Activated T-helper 1 cell treated with anti-CD3 and anti-CD28 coated beads, Interleukin-12 subunit alpha, Interleukin-12 subunit beta, Interleukin-2, Interleukin-4 antibody, amounts not matched to agents 30 ng/mL and 10 ng/mL and 1 ng/mL, durations not matched to agents 14 hours and 24 hours and 36 hours (primary cell): ENCODE measurements around the gene GFRA4. TPM values are rescaled to one million over a fixed set of nuclear protein-coding genes. Genes with fewer than 3 reads are reported as not detected.

Source experiments
- DNase-seq: peaks from one replicate; pipeline ENCODE4 v3.0.0; 2021; ENCODE audit warnings: low spot score
- H3K27ac Mint-ChIP-seq: one replicate; pipeline ENCODE4 v1.8.0; 2021; ENCODE audit warnings: mild to moderate bottlenecking, mixed read lengths
- H3K27me3 Mint-ChIP-seq: one replicate; pipeline ENCODE4 v1.8.0; 2022; ENCODE audit warnings: mild to moderate bottlenecking, moderate library complexity, mixed read lengths; ENCODE audit not compliant: insufficient read depth
- H3K36me3 Mint-ChIP-seq: one replicate; pipeline ENCODE4 v1.8.0; 2021; ENCODE audit warnings: low read depth, mixed read lengths
- H3K4me1 Mint-ChIP-seq: one replicate; pipeline ENCODE4 v1.8.0; 2021; ENCODE audit warnings: low read depth, mixed read lengths
- H3K4me3 Mint-ChIP-seq: one replicate; pipeline ENCODE4 v1.8.0; 2021; ENCODE audit warnings: mild to moderate bottlenecking, moderate library complexity, mixed read lengths
- H3K9me3 Mint-ChIP-seq: one replicate; pipeline ENCODE4 v1.8.0; 2021; ENCODE audit warnings: mixed read lengths
- intact Hi-C: fragments of 100-400 bp; cut with micrococcal nuclease; formaldehyde crosslinking; loops from one replicate; pipeline ENCODE4 v1.15.1; 2024
- total RNA-seq: library from RNA; stranded (reverse); gene quantifications from 2 replicates; pipeline ENCODE4 v1.2.3, GENCODE V29; 2022

Gene GFRA4
- total RNA-seq, 1 donor from 2014 or later = not detected

- H3K27me3 Mint-ChIP-seq = no peaks in the 10 kb centered on the region
- H3K4me1 Mint-ChIP-seq = no peaks in the 10 kb centered on the region
- no peaks in the 10 kb centered on the region for H3K9me3 Mint-ChIP-seq
- H3K36me3 Mint-ChIP-seq = no peaks in the 10 kb centered on the region
- H3K27ac Mint-ChIP-seq = no peak overlapping the region
- no peak overlapping the region for H3K4me3 Mint-ChIP-seq
- intact Hi-C loops = no loop called here
- no peak for DNase-seq
These were observed 38.1 kb upstream of the GFRA4 start for GRCh38 chr20:3701061-3701998.

- Mint-ChIP-seq H3K27ac (no peak overlapping the region), H3K9me3 (no peaks in the 10 kb centered on the region), H3K4me3 (no peak overlapping the region), H3K36me3 (no peaks in the 10 kb centered on the region), H3K27me3 (no peaks in the 10 kb centered on the region), H3K4me1 (no peaks in the 10 kb centered on the region)
- intact Hi-C loops = no loop called here
- DNase-seq = no peak
These were observed 35.8 kb upstream of the GFRA4 start for GRCh38 chr20:3699037-3699436.

- intact Hi-C loops = no loop called here
- no peak overlapping the region for H3K27ac Mint-ChIP-seq
- H3K9me3 Mint-ChIP-seq = no peaks in the 10 kb centered on the region
These were observed 35.4 kb upstream of the GFRA4 start for GRCh38 chr20:3698591-3699001.

GRCh38 chr20:3697588-3698305 lies 34.5 kb upstream of the GFRA4 start:
- H3K4me1 Mint-ChIP-seq = no peaks in the 10 kb centered on the region
- intact Hi-C loops = no loop called here

More at GRCh38 chr20:3698591-3699001, 35.4 kb upstream of the GFRA4 start:
- DNase-seq = no peak
- no peaks in the 10 kb centered on the region for H3K27me3 Mint-ChIP-seq
- no peak overlapping the region for H3K4me3 Mint-ChIP-seq
- no peaks in the 10 kb centered on the region for H3K36me3 Mint-ChIP-seq
- no peaks in the 10 kb centered on the region for H3K4me1 Mint-ChIP-seq

GRCh38 chr20:3696745-3697587 lies 33.8 kb upstream of the GFRA4 start:
- no peaks in the 10 kb centered on the region for H3K4me1 Mint-ChIP-seq

More at GRCh38 chr20:3697588-3698305, 34.5 kb upstream of the GFRA4 start:
- Mint-ChIP-seq H3K4me3 (no peak overlapping the region), H3K36me3 (no peaks in the 10 kb centered on the region), H3K27me3 (no peaks in the 10 kb centered on the region), H3K27ac (no peak overlapping the region), H3K9me3 (no peaks in the 10 kb centered on the region)
- DNase-seq = no peak

GRCh38 chr20:3696200-3696599 lies 33.0 kb upstream of the GFRA4 start:
- H3K27me3 Mint-ChIP-seq = no peaks in the 10 kb centered on the region
- H3K36me3 Mint-ChIP-seq = no peaks in the 10 kb centered on the region
- H3K27ac Mint-ChIP-seq = no peak overlapping the region
- intact Hi-C loops = no loop called here
- no peak overlapping the region for H3K4me3 Mint-ChIP-seq
- no peak for DNase-seq
- no peaks in the 10 kb centered on the region for H3K9me3 Mint-ChIP-seq
- no peaks in the 10 kb centered on the region for H3K4me1 Mint-ChIP-seq

More at GRCh38 chr20:3696745-3697587, 33.8 kb upstream of the GFRA4 start:
- no peak overlapping the region for H3K4me3 Mint-ChIP-seq
- no peaks in the 10 kb centered on the region for H3K36me3 Mint-ChIP-seq
- DNase-seq = no peak
- H3K9me3 Mint-ChIP-seq = no peaks in the 10 kb centered on the region
- intact Hi-C loops = no loop called here
- no peaks in the 10 kb centered on the region for H3K27me3 Mint-ChIP-seq
- no peak overlapping the region for H3K27ac Mint-ChIP-seq

GRCh38 chr20:3694864-3695263 lies 31.7 kb upstream of the GFRA4 start:
- intact Hi-C loops = no loop called here
- Mint-ChIP-seq H3K36me3 (no peaks in the 10 kb centered on the region), H3K27me3 (no peaks in the 10 kb centered on the region), H3K4me3 (no peak overlapping the region), H3K27ac (no peak overlapping the region), H3K9me3 (no peaks in the 10 kb centered on the region), H3K4me1 (no peaks in the 10 kb centered on the region)
- no peak for DNase-seq

GRCh38 chr20:3693376-3693775 lies 30.2 kb upstream of the GFRA4 start:
- Mint-ChIP-seq H3K27ac (no peak overlapping the region), H3K4me3 (no peak overlapping the region), H3K4me1 (no peaks in the 10 kb centered on the region), H3K36me3 (no peaks in the 10 kb centered on the region), H3K9me3 (no peaks in the 10 kb centered on the region), H3K27me3 (no peaks in the 10 kb centered on the region)
- intact Hi-C loops = no loop called here
- no peak for DNase-seq

- intact Hi-C loops = no loop called here
- no peak for DNase-seq
- no peaks in the 10 kb centered on the region for H3K9me3 Mint-ChIP-seq
- H3K36me3 Mint-ChIP-seq = no peaks in the 10 kb centered on the region
- no peak overlapping the region for H3K4me3 Mint-ChIP-seq
- H3K27me3 Mint-ChIP-seq = no peaks in the 10 kb centered on the region
- H3K27ac Mint-ChIP-seq = no peak overlapping the region
- no peaks in the 10 kb centered on the region for H3K4me1 Mint-ChIP-seq
These were observed 29.6 kb upstream of the GFRA4 start for GRCh38 chr20:3692706-3693294.

GRCh38 chr20:3691897-3692296 lies 28.7 kb upstream of the GFRA4 start:
- peaks cover 3% of the 10 kb centered on the region for H3K27me3 Mint-ChIP-seq
- no peaks in the 10 kb centered on the region for H3K9me3 Mint-ChIP-seq
- H3K4me3 Mint-ChIP-seq = no peak overlapping the region
- H3K4me1 Mint-ChIP-seq = no peaks in the 10 kb centered on the region
- intact Hi-C loops = no loop called here
- no peaks in the 10 kb centered on the region for H3K36me3 Mint-ChIP-seq
- H3K27ac Mint-ChIP-seq = no peak overlapping the region
- DNase-seq = no peak

- H3K27me3 Mint-ChIP-seq = peaks cover 7% of the 10 kb centered on the region
- H3K9me3 Mint-ChIP-seq = no peaks in the 10 kb centered on the region
- intact Hi-C loops = no loop called here
- no peak overlapping the region for H3K4me3 Mint-ChIP-seq
- H3K27ac Mint-ChIP-seq = no peak overlapping the region
- DNase-seq = no peak
- no peaks in the 10 kb centered on the region for H3K36me3 Mint-ChIP-seq
- no peaks in the 10 kb centered on the region for H3K4me1 Mint-ChIP-seq
These were observed 28.1 kb upstream of the GFRA4 start for GRCh38 chr20:3691306-3691705.

GRCh38 chr20:3690413-3690812 lies 27.2 kb upstream of the GFRA4 start:
- H3K27me3 Mint-ChIP-seq = peaks cover 7% of the 10 kb centered on the region
- no peak for DNase-seq
- H3K4me3 Mint-ChIP-seq = no peak overlapping the region
- no peaks in the 10 kb centered on the region for H3K36me3 Mint-ChIP-seq
- intact Hi-C loops = no loop called here
- no peaks in the 10 kb centered on the region for H3K9me3 Mint-ChIP-seq
- no peak overlapping the region for H3K27ac Mint-ChIP-seq
- no peaks in the 10 kb centered on the region for H3K4me1 Mint-ChIP-seq
